ENCODE measurements around the gene WFIKKN2. TPM values are rescaled to one million over a fixed set of nuclear protein-coding genes. Genes with fewer than 3 reads are reported as not detected.

The WFIKKN2 gene
- total and polyA plus RNA-seq, 2 experiments from 2014 or later: not detected

DNA sequence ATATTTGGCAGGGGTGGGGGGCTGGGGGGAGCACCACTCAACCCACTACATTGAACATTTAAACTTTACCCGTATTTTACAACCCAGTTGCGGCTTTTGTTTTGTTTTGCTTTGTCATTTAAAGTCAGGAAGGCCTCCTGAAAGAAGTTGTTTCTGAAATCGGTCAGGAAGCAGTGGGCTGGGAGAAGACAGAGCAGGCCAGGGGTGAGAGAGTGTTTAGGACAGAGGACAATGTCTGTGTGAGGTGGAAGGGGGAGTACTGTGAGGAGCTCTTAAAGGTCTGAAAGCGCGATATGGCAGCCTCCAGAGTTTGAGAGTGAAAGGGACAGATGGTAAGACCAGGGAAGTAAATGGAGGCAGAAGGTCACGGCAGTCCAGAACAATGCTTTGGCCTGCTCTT, 6.1 kb upstream of the WFIKKN2 start:
- no peaks in the 10 kb centered on the region; the same call in 1 of the 2 replicates for H3K36me3 ChIP-seq (ENCODE audit: insufficient read depth)
- Mint-ChIP-seq H3K9me3 (no peaks in the 10 kb centered on the region), H3K27me3 (ENCODE audit: insufficient read depth, low read depth, poor library complexity) (peaks cover 12% of the 10 kb centered on the region), H3K27ac (peak overlapping the region; percentile 20), H3K4me1 (peaks cover 35% of the 10 kb centered on the region), H3K36me3 (ENCODE audit: low read depth) (no peaks in the 10 kb centered on the region), H3K4me3 (no peak overlapping the region)
- DNase-seq (ENCODE audit: low spot score) (peak; percentile 39), ATAC-seq (peak; percentile 59)
- H2AFZ ChIP-seq: peak overlapping the region; percentile 72
- no peaks in the 10 kb centered on the region for H3K27me3 ChIP-seq (ENCODE audit: insufficient read depth)
- no peak overlapping the region for H3K27ac ChIP-seq (ENCODE audit: low read depth)
- TF ChIP-seq, protein P1, sequence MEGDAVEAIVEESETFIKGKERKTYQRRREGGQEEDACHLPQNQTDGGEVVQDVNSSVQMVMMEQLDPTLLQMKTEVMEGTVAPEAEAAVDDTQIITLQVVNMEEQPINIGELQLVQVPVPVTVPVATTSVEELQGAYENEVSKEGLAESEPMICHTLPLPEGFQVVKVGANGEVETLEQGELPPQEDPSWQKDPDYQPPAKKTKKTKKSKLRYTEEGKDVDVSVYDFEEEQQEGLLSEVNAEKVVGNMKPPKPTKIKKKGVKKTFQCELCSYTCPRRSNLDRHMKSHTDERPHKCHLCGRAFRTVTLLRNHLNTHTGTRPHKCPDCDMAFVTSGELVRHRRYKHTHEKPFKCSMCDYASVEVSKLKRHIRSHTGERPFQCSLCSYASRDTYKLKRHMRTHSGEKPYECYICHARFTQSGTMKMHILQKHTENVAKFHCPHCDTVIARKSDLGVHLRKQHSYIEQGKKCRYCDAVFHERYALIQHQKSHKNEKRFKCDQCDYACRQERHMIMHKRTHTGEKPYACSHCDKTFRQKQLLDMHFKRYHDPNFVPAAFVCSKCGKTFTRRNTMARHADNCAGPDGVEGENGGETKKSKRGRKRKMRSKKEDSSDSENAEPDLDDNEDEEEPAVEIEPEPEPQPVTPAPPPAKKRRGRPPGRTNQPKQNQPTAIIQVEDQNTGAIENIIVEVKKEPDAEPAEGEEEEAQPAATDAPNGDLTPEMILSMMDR (conservative IDR thresholded peaks at IDR 0.05; ENCODE audit: low read depth in 2 of 2): no peak
- TF ChIP-seq CREB1 (CRISPR knock-in tag; IDR thresholded peaks at IDR 0.05; ENCODE audit: low read depth) (no peak), EZH2phosphoT487 (IDR thresholded peaks at IDR 0.05; ENCODE audit: unreplicated experiment) (no peak), EZH2 (IDR thresholded peaks at IDR 0.05; ENCODE audit: low read depth, unreplicated experiment) (no peak)
- H3K4me3 ChIP-seq: no peak overlapping the region; the same call in 1 of the 2 replicates
- H3F3A ChIP-seq (replicated peaks; ENCODE audit: low read depth): no peaks in the 10 kb centered on the region
- H3K9me2 ChIP-seq (ENCODE audit: insufficient read depth): no peaks in the 10 kb centered on the region
- peaks cover 28% of the 10 kb centered on the region for H3K4me1 ChIP-seq (ENCODE audit: insufficient read depth)
- no peak overlapping the region for H3K4me2 ChIP-seq
- H4K20me1 ChIP-seq (replicated peaks; ENCODE audit: insufficient read depth): no peaks in the 10 kb centered on the region
- H3K79me2 ChIP-seq (replicated peaks; ENCODE audit: insufficient read depth): no peaks in the 10 kb centered on the region

DNA sequence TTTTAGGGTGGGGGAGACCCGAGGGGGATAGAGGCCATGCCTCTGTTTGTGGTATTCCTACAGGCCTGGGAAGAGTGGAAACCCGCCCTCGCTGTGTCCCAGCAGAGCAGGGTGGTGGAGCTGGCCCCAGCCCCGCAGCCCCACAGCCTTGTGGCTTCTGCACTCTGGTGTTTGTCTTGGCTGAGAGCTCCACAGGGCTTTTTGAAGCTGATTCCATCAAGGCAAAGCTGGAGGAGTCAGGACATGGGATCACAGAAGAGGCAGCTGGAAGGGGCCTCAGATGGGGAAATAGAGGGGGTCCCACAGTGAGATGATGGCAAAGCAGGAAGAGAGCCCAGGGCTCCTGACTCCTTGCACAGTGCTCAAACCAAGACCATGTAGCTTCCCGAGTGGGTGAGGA, 5.0 kb upstream of the WFIKKN2 start:
- no peak overlapping the region; the same call in 1 of the 2 replicates for H2AFZ ChIP-seq
- Mint-ChIP-seq H3K27ac (no peak overlapping the region), H3K27me3 (ENCODE audit: insufficient read depth, low read depth, poor library complexity) (peaks cover 19% of the 10 kb centered on the region), H3K9me3 (no peaks in the 10 kb centered on the region), H3K4me1 (peaks cover 45% of the 10 kb centered on the region), H3K36me3 (ENCODE audit: low read depth) (no peaks in the 10 kb centered on the region), H3K4me3 (no peak overlapping the region)
- peaks cover 35% of the 10 kb centered on the region for H3K4me1 ChIP-seq (ENCODE audit: insufficient read depth)
- H3K27ac ChIP-seq (ENCODE audit: low read depth): no peak overlapping the region
- DNase-seq (ENCODE audit: low spot score): no peak
- no peaks in the 10 kb centered on the region for H3K27me3 ChIP-seq (ENCODE audit: insufficient read depth)
- no peaks in the 10 kb centered on the region for H3K9me2 ChIP-seq (ENCODE audit: insufficient read depth)
- H3K36me3 ChIP-seq (ENCODE audit: insufficient read depth): no peaks in the 10 kb centered on the region; the same call in 1 of the 2 replicates
- H3F3A ChIP-seq (replicated peaks; ENCODE audit: low read depth): no peaks in the 10 kb centered on the region
- no peak overlapping the region for H3K4me3 ChIP-seq
- no peaks in the 10 kb centered on the region for H4K20me1 ChIP-seq (replicated peaks; ENCODE audit: insufficient read depth)
- H3K4me2 ChIP-seq: no peak overlapping the region
- no peak for ATAC-seq
- no peaks in the 10 kb centered on the region for H3K79me2 ChIP-seq (replicated peaks; ENCODE audit: insufficient read depth)
- TF ChIP-seq STAT1 (IDR thresholded peaks at IDR 0.05; ENCODE audit: unreplicated experiment) (no peak), NANOG (IDR thresholded peaks at IDR 0.05; ENCODE audit: borderline replicate concordance) (no peak), CREB1 (CRISPR knock-in tag; IDR thresholded peaks at IDR 0.05; ENCODE audit: low read depth) (no peak)
- TF ChIP-seq, protein P1 (conservative IDR thresholded peaks at IDR 0.05; ENCODE audit: low read depth in 2 of 2): no peak
- TF ChIP-seq, protein P2, sequence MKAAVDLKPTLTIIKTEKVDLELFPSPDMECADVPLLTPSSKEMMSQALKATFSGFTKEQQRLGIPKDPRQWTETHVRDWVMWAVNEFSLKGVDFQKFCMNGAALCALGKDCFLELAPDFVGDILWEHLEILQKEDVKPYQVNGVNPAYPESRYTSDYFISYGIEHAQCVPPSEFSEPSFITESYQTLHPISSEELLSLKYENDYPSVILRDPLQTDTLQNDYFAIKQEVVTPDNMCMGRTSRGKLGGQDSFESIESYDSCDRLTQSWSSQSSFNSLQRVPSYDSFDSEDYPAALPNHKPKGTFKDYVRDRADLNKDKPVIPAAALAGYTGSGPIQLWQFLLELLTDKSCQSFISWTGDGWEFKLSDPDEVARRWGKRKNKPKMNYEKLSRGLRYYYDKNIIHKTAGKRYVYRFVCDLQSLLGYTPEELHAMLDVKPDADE (IDR thresholded peaks at IDR 0.05): no peak
- TF ChIP-seq, protein P3, sequence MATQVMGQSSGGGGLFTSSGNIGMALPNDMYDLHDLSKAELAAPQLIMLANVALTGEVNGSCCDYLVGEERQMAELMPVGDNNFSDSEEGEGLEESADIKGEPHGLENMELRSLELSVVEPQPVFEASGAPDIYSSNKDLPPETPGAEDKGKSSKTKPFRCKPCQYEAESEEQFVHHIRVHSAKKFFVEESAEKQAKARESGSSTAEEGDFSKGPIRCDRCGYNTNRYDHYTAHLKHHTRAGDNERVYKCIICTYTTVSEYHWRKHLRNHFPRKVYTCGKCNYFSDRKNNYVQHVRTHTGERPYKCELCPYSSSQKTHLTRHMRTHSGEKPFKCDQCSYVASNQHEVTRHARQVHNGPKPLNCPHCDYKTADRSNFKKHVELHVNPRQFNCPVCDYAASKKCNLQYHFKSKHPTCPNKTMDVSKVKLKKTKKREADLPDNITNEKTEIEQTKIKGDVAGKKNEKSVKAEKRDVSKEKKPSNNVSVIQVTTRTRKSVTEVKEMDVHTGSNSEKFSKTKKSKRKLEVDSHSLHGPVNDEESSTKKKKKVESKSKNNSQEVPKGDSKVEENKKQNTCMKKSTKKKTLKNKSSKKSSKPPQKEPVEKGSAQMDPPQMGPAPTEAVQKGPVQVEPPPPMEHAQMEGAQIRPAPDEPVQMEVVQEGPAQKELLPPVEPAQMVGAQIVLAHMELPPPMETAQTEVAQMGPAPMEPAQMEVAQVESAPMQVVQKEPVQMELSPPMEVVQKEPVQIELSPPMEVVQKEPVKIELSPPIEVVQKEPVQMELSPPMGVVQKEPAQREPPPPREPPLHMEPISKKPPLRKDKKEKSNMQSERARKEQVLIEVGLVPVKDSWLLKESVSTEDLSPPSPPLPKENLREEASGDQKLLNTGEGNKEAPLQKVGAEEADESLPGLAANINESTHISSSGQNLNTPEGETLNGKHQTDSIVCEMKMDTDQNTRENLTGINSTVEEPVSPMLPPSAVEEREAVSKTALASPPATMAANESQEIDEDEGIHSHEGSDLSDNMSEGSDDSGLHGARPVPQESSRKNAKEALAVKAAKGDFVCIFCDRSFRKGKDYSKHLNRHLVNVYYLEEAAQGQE (IDR thresholded peaks at IDR 0.05; ENCODE audit: unreplicated experiment): no peak

All from GM23338 (cell line).